HEK293 (cell line): Measurements from ENCODE around the gene KTN1.

Experiments used
- CTCF ChIA-PET: fragments of 350-600 bp; formaldehyde crosslinking; extraction: SDS; loops from one replicate; lab custom pipeline; 2021; ENCODE audit warnings: antibody characterized with exemption; lab: Yijun Ruan, JAX
- POLR2A ChIA-PET: fragments of 300-600 bp; formaldehyde crosslinking; extraction: SDS; loops from one replicate; lab custom pipeline; 2020; ENCODE audit warnings: antibody characterized with exemption, inconsistent platforms; lab: Yijun Ruan, JAX
- H3K27ac ChIP-seq: fragments of 200-500 bp; sonication (Bioruptor generic); 2 replicates; pipeline ENCODE4 v1.5.1; 2014; ENCODE audit warnings: low read depth, low read length, control low read depth, inconsistent platforms; ENCODE audit errors: extremely low read depth
- H3K36me3 ChIP-seq, 2 experiments: fragments of 200-500 bp in 1 of 2; sonication (Bioruptor generic) in 1 of 2; 1 replicate in 1 of 2; 2 replicates in 1 of 2; pipeline ENCODE4 v1.5.1; 2014 to 2017; ENCODE audit warnings: inconsistent platforms in 2 of 2, low read length in 2 of 2; ENCODE audit not compliant: control insufficient read depth in 2 of 2, insufficient read depth in 1 of 2
- H3K4me1 ChIP-seq: fragments of 200-500 bp; sonication (Bioruptor generic); 2 replicates; pipeline ENCODE4 v1.5.1; 2014; ENCODE audit warnings: mild to moderate bottlenecking, low read length, inconsistent platforms; ENCODE audit not compliant: control insufficient read depth, insufficient read depth
- H3K4me3 ChIP-seq: 2 replicates; pipeline ENCODE4 v1.5.1; 2011; ENCODE audit warnings: low read depth, mild to moderate bottlenecking, control low read depth, low read length, moderate library complexity
- H3K9me3 ChIP-seq: fragments of 200-500 bp; sonication (Bioruptor generic); 2 replicates; pipeline ENCODE4 v1.5.1; 2014; ENCODE audit warnings: low read depth, low read length, inconsistent platforms; ENCODE audit not compliant: control insufficient read depth, insufficient read depth
- MYNN ChIP-seq: fragments of 450-650 bp; formaldehyde crosslinking; IDR thresholded peaks from 2 replicates; pipeline ENCODE4 v1.5.1; 2016; ENCODE audit warnings: missing biosample characterization, missing genetic modification characterization, borderline replicate concordance
- OSR2 ChIP-seq: fragments of 450-650 bp; formaldehyde crosslinking; IDR thresholded peaks from 2 replicates; pipeline ENCODE4 v1.5.1; 2016; ENCODE audit warnings: missing biosample characterization, missing genetic modification characterization
- PRDM1 ChIP-seq: fragments of 450-650 bp; formaldehyde crosslinking; IDR thresholded peaks from 2 replicates; pipeline ENCODE4; 2016; ENCODE audit warnings: missing biosample characterization, missing genetic modification characterization
- RBAK ChIP-seq: fragments of 450-650 bp; formaldehyde crosslinking; IDR thresholded peaks from 2 replicates; pipeline ENCODE4 v1.5.1; 2016; ENCODE audit warnings: missing biosample characterization, missing genetic modification characterization
- SP2 ChIP-seq: fragments of 450-650 bp; formaldehyde crosslinking; IDR thresholded peaks from 2 replicates; pipeline ENCODE4 v1.5.1; 2016; ENCODE audit warnings: missing biosample characterization, missing genetic modification characterization
- ZBTB21 ChIP-seq: fragments of 450-650 bp; formaldehyde crosslinking; IDR thresholded peaks from 2 replicates; pipeline ENCODE4 v1.5.1; 2017; ENCODE audit warnings: missing biosample characterization, missing genetic modification characterization
- ZBTB48 ChIP-seq: fragments of 450-650 bp; formaldehyde crosslinking; IDR thresholded peaks from 2 replicates; pipeline ENCODE4 v1.5.1; 2016; ENCODE audit warnings: missing biosample characterization, missing genetic modification characterization
- ZNF148 ChIP-seq: fragments of 450-650 bp; formaldehyde crosslinking; IDR thresholded peaks from 2 replicates; pipeline ENCODE4 v1.5.0; 2017; ENCODE audit warnings: missing biosample characterization, missing genetic modification characterization, borderline replicate concordance
- ZNF174 ChIP-seq: fragments of 450-650 bp; formaldehyde crosslinking; IDR thresholded peaks from 2 replicates; pipeline ENCODE4 v1.5.0; 2017; ENCODE audit warnings: missing biosample characterization, mild to moderate bottlenecking, missing genetic modification characterization
- ZNF184 ChIP-seq: fragments of 450-650 bp; IDR thresholded peaks from 2 replicates; pipeline ENCODE4 v1.5.1; 2018; ENCODE audit warnings: missing biosample characterization, mild to moderate bottlenecking, missing genetic modification characterization
- ZNF221 ChIP-seq: fragments of 450-650 bp; formaldehyde crosslinking; IDR thresholded peaks from 2 replicates; pipeline ENCODE4 v1.5.1; 2017; ENCODE audit warnings: missing biosample characterization, missing genetic modification characterization, borderline replicate concordance
- ZNF391 ChIP-seq: fragments of 450-650 bp; formaldehyde crosslinking; IDR thresholded peaks from 2 replicates; pipeline ENCODE4 v1.5.1; 2016; ENCODE audit warnings: low read depth, missing biosample characterization, missing genetic modification characterization, borderline replicate concordance
- ZNF426 ChIP-seq: fragments of 450-650 bp; formaldehyde crosslinking; IDR thresholded peaks from 2 replicates; pipeline ENCODE4 v1.5.1; 2017; ENCODE audit warnings: missing biosample characterization, missing genetic modification characterization, mild to moderate bottlenecking, inconsistent platforms, moderate library complexity
- ZNF48 ChIP-seq: fragments of 450-650 bp; formaldehyde crosslinking; IDR thresholded peaks from 2 replicates; pipeline ENCODE4 v1.5.1; 2016; ENCODE audit warnings: missing biosample characterization, missing genetic modification characterization
- ZNF621 ChIP-seq: fragments of 450-650 bp; formaldehyde crosslinking; IDR thresholded peaks from 2 replicates; pipeline ENCODE4 v1.5.1; 2017; ENCODE audit warnings: missing biosample characterization, missing genetic modification characterization
- ZNF623 ChIP-seq: fragments of 450-650 bp; formaldehyde crosslinking; IDR thresholded peaks from 2 replicates; pipeline ENCODE4 v1.5.1; 2016; ENCODE audit warnings: missing biosample characterization, missing genetic modification characterization
- ZNF639 ChIP-seq: fragments of 450-650 bp; formaldehyde crosslinking; IDR thresholded peaks from 2 replicates; pipeline ENCODE4 v1.5.1; 2016; ENCODE audit warnings: missing biosample characterization, missing genetic modification characterization
- ZNF670 ChIP-seq: fragments of 450-650 bp; formaldehyde crosslinking; IDR thresholded peaks from 2 replicates; pipeline ENCODE4 v1.5.1; 2016; ENCODE audit warnings: missing biosample characterization, missing genetic modification characterization, low read depth
- ZSCAN18 ChIP-seq: fragments of 450-650 bp; formaldehyde crosslinking; IDR thresholded peaks from 2 replicates; pipeline ENCODE4 v1.5.1; 2016; ENCODE audit warnings: missing biosample characterization, missing genetic modification characterization

KTN1 gene

GRCh38 chr14:55645845-55646832, 66.1 kb downstream of the KTN1 start:
- Histone ChIP-seq H3K4me3 (no peak overlapping the region), H3K27ac (no peak overlapping the region), H3K4me1 (no peaks in the 10 kb centered on the region), H3K36me3 (peaks cover 48 to 58% of the 10 kb centered on the region in 2 experiments), H3K9me3 (no peaks in the 10 kb centered on the region)
- CTCF ChIA-PET, result no interaction called here
- POLR2A ChIA-PET, result no interaction called here
- TF ChIP-seq ZSCAN18, result no peak
- TF ChIP-seq ZNF48 (tag by site-specific recombination), result no peak
- TF ChIP-seq PRDM1, result peak; percentile 99
- TF ChIP-seq OSR2, result no peak

- Histone ChIP-seq H3K27ac (no peak overlapping the region), H3K36me3 (peaks cover 66 to 72% of the 10 kb centered on the region in 2 experiments), H3K9me3 (no peaks in the 10 kb centered on the region), H3K4me3 (no peak overlapping the region), H3K4me1 (no peaks in the 10 kb centered on the region)
- CTCF ChIA-PET, result interaction anchor here (2.4 kb wide), 1 partner anchor 205 kb away, joined by 8 read pairs; no protein-coding TSS in a partner anchor
- TF ChIP-seq SP2 (tag by site-specific recombination) (no peak), ZNF174 (tag by site-specific recombination) (no peak), ZNF670 (tag by site-specific recombination) (no peak), ZBTB21 (tag by site-specific recombination) (no peak), ZNF184 (tag by site-specific recombination) (no peak), ZBTB48 (tag by site-specific recombination) (no peak), ZNF426 (tag by site-specific recombination) (no peak), ZNF621 (tag by site-specific recombination) (no peak), MYNN (tag by site-specific recombination) (no peak), ZNF623 (tag by site-specific recombination) (no peak), ZNF148 (tag by site-specific recombination) (no peak), RBAK (tag by site-specific recombination) (no peak), ZNF221 (tag by site-specific recombination) (no peak), ZNF391 (tag by site-specific recombination) (no peak), ZNF639 (no peak)
- POLR2A ChIA-PET, result no interaction called here
Observed at GRCh38 chr14:55650992-55651391, 71.0 kb downstream of the KTN1 start.
